ENCODE results near the gene ZNF844. TPM values are rescaled to one million over a fixed set of nuclear protein-coding genes. Genes with fewer than 3 reads are reported as not detected.
A peak's percentile ranks its signal among the peaks of the same experiment; 100 is the strongest.
"Not testable (repeated sequence)": the region's sequence is repeated elsewhere in the genome, so short reads cannot be mapped to it uniquely, and the experiment has no call there.

The ZNF844 gene
- total RNA-seq, 1 experiment from 2014 or later = 4.0 TPM

DNA sequence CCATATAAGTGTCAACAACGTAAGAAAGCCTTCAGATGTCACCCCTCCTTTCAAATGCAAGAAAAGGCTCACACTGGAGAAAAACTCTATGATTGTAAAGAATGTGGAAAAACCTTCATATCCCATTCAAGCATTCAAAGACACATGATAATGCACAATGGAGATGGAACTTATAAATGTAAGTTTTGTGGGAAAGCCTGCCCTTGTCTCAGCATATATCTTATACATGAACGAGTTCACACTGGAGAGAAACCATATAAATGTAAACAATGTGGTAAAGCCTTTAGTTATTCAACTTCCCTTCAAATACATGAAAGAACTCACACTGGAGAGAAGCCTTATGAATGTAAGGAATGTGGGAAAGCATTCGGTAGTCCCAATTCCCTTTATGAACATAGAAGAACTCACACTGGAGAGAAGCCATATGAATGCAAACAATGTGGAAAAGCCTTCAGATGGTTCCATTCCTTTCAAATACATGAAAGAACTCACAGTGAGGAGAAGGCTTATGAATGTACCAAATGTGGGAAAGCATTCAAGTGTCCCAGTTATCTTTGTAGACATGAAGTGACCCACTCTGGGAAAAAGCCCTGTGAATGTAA lies 11.1 kb downstream of the ZNF844 start:
- H2AFZ ChIP-seq (ENCODE audit: low read length) = no peak overlapping the region
- no peaks in the 10 kb centered on the region for H3K9me2 ChIP-seq (replicated peaks; ENCODE audit: low read length)
- no peaks in the 10 kb centered on the region for H3K79me2 ChIP-seq (ENCODE audit: low read length)
- no peaks in the 10 kb centered on the region for H4K20me1 ChIP-seq (ENCODE audit: low read length)
- no peaks in the 10 kb centered on the region for H3K27me3 ChIP-seq (ENCODE audit: low read length)
- ChIA-PET CTCF (no interaction called here), POLR2A (ENCODE audit: unreplicated experiment) (no interaction called here)
- H3K4me1 ChIP-seq (ENCODE audit: insufficient read depth, low read length) = no peaks in the 10 kb centered on the region
- DNase-seq (no peak), ATAC-seq (no peak)
- H3K9ac ChIP-seq (ENCODE audit: low read length) = no peak overlapping the region
- intact Hi-C loops (cut with micrococcal nuclease) = no loop called here
- H3K4me3 ChIP-seq (ENCODE audit: low read length) = peak overlapping the region; percentile 18; the same call in 1 of the 2 replicates
- H3K36me3 ChIP-seq (ENCODE audit: low read depth, low read length) = peaks cover 75% of the 10 kb centered on the region
- H3K4me2 ChIP-seq (ENCODE audit: low read length) = no peak overlapping the region
- H3K9me3 ChIP-seq (ENCODE audit: low read length) = peaks cover 78% of the 10 kb centered on the region
- BruUV-seq (replicated peaks) = no TSS peak
- TF ChIP-seq, protein P1, sequence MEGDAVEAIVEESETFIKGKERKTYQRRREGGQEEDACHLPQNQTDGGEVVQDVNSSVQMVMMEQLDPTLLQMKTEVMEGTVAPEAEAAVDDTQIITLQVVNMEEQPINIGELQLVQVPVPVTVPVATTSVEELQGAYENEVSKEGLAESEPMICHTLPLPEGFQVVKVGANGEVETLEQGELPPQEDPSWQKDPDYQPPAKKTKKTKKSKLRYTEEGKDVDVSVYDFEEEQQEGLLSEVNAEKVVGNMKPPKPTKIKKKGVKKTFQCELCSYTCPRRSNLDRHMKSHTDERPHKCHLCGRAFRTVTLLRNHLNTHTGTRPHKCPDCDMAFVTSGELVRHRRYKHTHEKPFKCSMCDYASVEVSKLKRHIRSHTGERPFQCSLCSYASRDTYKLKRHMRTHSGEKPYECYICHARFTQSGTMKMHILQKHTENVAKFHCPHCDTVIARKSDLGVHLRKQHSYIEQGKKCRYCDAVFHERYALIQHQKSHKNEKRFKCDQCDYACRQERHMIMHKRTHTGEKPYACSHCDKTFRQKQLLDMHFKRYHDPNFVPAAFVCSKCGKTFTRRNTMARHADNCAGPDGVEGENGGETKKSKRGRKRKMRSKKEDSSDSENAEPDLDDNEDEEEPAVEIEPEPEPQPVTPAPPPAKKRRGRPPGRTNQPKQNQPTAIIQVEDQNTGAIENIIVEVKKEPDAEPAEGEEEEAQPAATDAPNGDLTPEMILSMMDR (conservative IDR thresholded peaks at IDR 0.05; ENCODE audit: low read depth, low read length) = no peak
- TF ChIP-seq EZH2phosphoT487 (IDR thresholded peaks at IDR 0.05; ENCODE audit: borderline replicate concordance, low read length) = no peak
- H3K27ac ChIP-seq (ENCODE audit: low read length) = no peak overlapping the region
- H3F3A ChIP-seq (ENCODE audit: low read length, unreplicated experiment) = no peaks in the 10 kb centered on the region

DNA sequence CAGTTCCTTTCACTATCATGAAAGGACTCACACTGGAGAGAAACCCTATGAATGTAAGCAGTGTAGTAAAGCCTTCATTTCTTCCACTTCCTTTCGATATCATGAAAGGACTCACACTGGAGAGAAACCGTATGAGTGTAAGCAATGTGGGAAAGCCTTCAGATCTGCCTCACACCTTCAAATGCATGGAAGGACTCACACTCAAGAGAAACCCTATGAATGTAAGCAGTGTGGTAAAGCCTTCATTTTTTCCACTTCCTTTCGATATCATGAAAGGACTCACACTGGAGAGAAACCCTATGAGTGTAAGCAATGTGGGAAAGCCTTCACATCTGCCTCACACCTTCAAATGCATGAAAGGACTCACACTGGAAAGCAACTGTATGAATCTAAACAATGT lies 11.8 kb downstream of the ZNF844 start:
- Histone ChIP-seq H3K4me3 (ENCODE audit: low read length) (peak overlapping the region; percentile 24; the same call in 1 of the 2 replicates), H3K36me3 (ENCODE audit: low read depth, low read length) (peaks cover 68% of the 10 kb centered on the region), H3K9me3 (ENCODE audit: low read length) (peaks cover 78% of the 10 kb centered on the region)
- H4K20me1 ChIP-seq (ENCODE audit: low read length); DNase-seq; CTCF ChIA-PET; H3K4me2 ChIP-seq (ENCODE audit: low read length); H3K9ac ChIP-seq (ENCODE audit: low read length); H3K4me1 ChIP-seq (ENCODE audit: insufficient read depth, low read length); ATAC-seq; H3K9me2 ChIP-seq (replicated peaks; ENCODE audit: low read length); BruUV-seq (replicated peaks); H3F3A ChIP-seq (ENCODE audit: low read length, unreplicated experiment); H3K79me2 ChIP-seq (ENCODE audit: low read length); H3K27me3 ChIP-seq (ENCODE audit: low read length); H3K27ac ChIP-seq (ENCODE audit: low read length); POLR2A ChIA-PET (ENCODE audit: unreplicated experiment); H2AFZ ChIP-seq (ENCODE audit: low read length); intact Hi-C loops (cut with micrococcal nuclease): not testable (repeated sequence)

DNA sequence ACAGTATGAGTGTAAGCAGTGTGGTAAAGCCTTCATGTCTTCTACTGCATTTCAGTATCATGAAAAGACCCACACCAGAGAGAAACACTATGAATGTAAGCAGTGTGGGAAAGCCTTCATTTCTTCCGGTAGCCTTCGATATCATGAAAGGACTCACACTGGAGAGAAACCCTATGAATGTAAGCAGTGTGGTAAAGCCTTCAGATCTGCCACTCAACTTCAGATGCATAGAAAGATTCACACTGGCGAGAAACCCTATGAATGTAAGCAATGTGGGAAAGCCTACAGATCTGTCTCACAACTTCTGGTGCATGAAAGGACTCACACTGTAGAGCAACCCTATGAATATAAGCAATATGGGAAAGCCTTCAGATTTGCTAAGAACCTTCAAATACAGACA lies 12.8 kb downstream of the ZNF844 start:
- Histone ChIP-seq H3K36me3 (ENCODE audit: low read depth, low read length) (peaks cover 65% of the 10 kb centered on the region), H3K9ac (ENCODE audit: low read length) (no peak overlapping the region), H3K9me3 (ENCODE audit: low read length) (peaks cover 76% of the 10 kb centered on the region), H3K4me2 (ENCODE audit: low read length) (no peak overlapping the region), H3K4me1 (ENCODE audit: insufficient read depth, low read length) (no peaks in the 10 kb centered on the region), H3K79me2 (ENCODE audit: low read length) (no peaks in the 10 kb centered on the region), H3K4me3 (ENCODE audit: low read length) (peak overlapping the region; percentile 24; the same call in 1 of the 2 replicates), H3K9me2 (replicated peaks; ENCODE audit: low read length) (no peaks in the 10 kb centered on the region), H4K20me1 (ENCODE audit: low read length) (no peaks in the 10 kb centered on the region), H2AFZ (ENCODE audit: low read length) (no peak overlapping the region), H3K27ac (ENCODE audit: low read length) (no peak overlapping the region), H3K27me3 (ENCODE audit: low read length) (no peaks in the 10 kb centered on the region), H3F3A (ENCODE audit: low read length, unreplicated experiment) (no peaks in the 10 kb centered on the region)
- BruUV-seq (replicated peaks) = no TSS peak
- TF ChIP-seq, protein P1 (conservative IDR thresholded peaks at IDR 0.05; ENCODE audit: low read depth, low read length) = no peak
- TF ChIP-seq EZH2 (IDR thresholded peaks at IDR 0.05; ENCODE audit: low read length, unreplicated experiment) = no peak
- no peak for TF ChIP-seq EZH2phosphoT487 (IDR thresholded peaks at IDR 0.05; ENCODE audit: borderline replicate concordance, low read length)
- intact Hi-C loops (cut with micrococcal nuclease) = no loop called here
- DNase-seq (no peak), ATAC-seq (no peak)
- ChIA-PET CTCF (no interaction called here), POLR2A (ENCODE audit: unreplicated experiment) (no interaction called here)

DNA sequence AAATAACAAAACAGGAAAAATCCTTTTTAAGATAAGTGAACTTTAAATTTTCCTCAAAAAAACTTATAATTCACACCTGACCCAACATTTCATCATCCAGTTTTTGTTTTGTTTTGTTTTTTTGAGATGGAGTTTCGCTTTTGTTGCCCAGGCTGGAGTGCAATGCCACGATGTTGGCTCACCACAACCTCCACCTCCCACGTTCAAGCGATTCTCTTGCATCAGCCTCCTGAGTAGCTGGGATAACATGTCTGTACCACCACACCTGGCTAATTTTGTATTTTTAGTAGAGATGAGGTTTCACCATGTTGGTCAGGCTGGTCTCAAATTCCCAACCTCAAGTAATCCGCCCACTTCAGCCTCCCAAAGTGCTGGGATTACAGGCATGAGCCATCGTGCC lies 18.8 kb downstream of the ZNF844 start:
- H3K4me3 ChIP-seq (ENCODE audit: low read length); H3K9me2 ChIP-seq (replicated peaks; ENCODE audit: low read length); CTCF ChIA-PET; intact Hi-C loops (cut with micrococcal nuclease); H3K4me1 ChIP-seq (ENCODE audit: insufficient read depth, low read length); H4K20me1 ChIP-seq (ENCODE audit: low read length); DNase-seq; H3K79me2 ChIP-seq (ENCODE audit: low read length); H3K27ac ChIP-seq (ENCODE audit: low read length); H3K27me3 ChIP-seq (ENCODE audit: low read length); ATAC-seq; H3K4me2 ChIP-seq (ENCODE audit: low read length); POLR2A ChIA-PET (ENCODE audit: unreplicated experiment); BruUV-seq (replicated peaks); H2AFZ ChIP-seq (ENCODE audit: low read length); H3F3A ChIP-seq (ENCODE audit: low read length, unreplicated experiment); H3K9ac ChIP-seq (ENCODE audit: low read length): not testable (repeated sequence)
- peaks cover 25% of the 10 kb centered on the region for H3K36me3 ChIP-seq (ENCODE audit: low read depth, low read length)
- H3K9me3 ChIP-seq (ENCODE audit: low read length) = peaks cover 59% of the 10 kb centered on the region

Measured in PC-3 (cell line).